ENCODE data around the gene NAA15.
"Not testable (repeated sequence)": the region's sequence is repeated elsewhere in the genome, so short reads cannot be mapped to it uniquely, and the experiment has no call there.

The NAA15 gene

GRCh38 chr4:139454111-139455045 lies 153.1 kb downstream of the NAA15 start, which contains the start of gene RAB33B:
RAB33B (plus strand) TSS chr4:139454121; CDS start chr4:139454196, 75 bp downstream.
- DNase-seq: peak; percentile 57

- no peak for DNase-seq
Observed at GRCh38 chr4:139455126-139455538, 153.8 kb downstream of the NAA15 start.

- no peak for DNase-seq
Observed at GRCh38 chr4:139457318-139457717, 156.0 kb downstream of the NAA15 start.

- no peak for DNase-seq
Observed at GRCh38 chr4:139458543-139458942, 157.2 kb downstream of the NAA15 start.

GRCh38 chr4:139458999-139459398 lies 157.7 kb downstream of the NAA15 start:
- DNase-seq: no peak

GRCh38 chr4:139460565-139460964 lies 159.3 kb downstream of the NAA15 start:
- DNase-seq: no peak

- no peak for DNase-seq
Observed at GRCh38 chr4:139461022-139461628, 159.8 kb downstream of the NAA15 start.

- not testable (repeated sequence) for DNase-seq
Observed at GRCh38 chr4:139464512-139464911, 163.2 kb downstream of the NAA15 start.

- no peak for DNase-seq
Observed at GRCh38 chr4:139465922-139466321, 164.6 kb downstream of the NAA15 start.

GRCh38 chr4:139468756-139469155 lies 167.5 kb downstream of the NAA15 start:
- not testable (repeated sequence) for DNase-seq

- DNase-seq: no peak
Observed at GRCh38 chr4:139469216-139469615, 167.9 kb downstream of the NAA15 start.
